GM19023 (cell line): ENCODE data around the gene RPS15.

ENCODE experiments used
- ATAC-seq: cut with Tn5 transposase; IDR thresholded peaks from one replicate; pipeline ENCODE4 v1.9.1; 2021; ENCODE audit warnings: mild to moderate bottlenecking, moderate library complexity; ENCODE audit not compliant: unreplicated experiment

Gene RPS15

GRCh38 chr19:1401889-1402217 is 36.3 kb upstream of the RPS15 start:
- no peak for ATAC-seq

- no peak for ATAC-seq
Observed at GRCh38 chr19:1402411-1403070, 35.7 kb upstream of the RPS15 start.

- ATAC-seq = peak; percentile 81
Observed at GRCh38 chr19:1406774-1407527, 31.2 kb upstream of the RPS15 start.

- peak; percentile 22 for ATAC-seq
Observed at GRCh38 chr19:1407528-1408299, 30.5 kb upstream of the RPS15 start, which contains the start of gene DAZAP1. Gene DAZAP1, plus strand, starts transcription at chr19:1407586. Its CDS starts 188 bp downstream, at chr19:1407774.

- peak; percentile 6 for ATAC-seq
Observed at GRCh38 chr19:1408300-1409203, 29.6 kb upstream of the RPS15 start.

- no peak for ATAC-seq
Observed at GRCh38 chr19:1409204-1410005, 28.8 kb upstream of the RPS15 start.

GRCh38 chr19:1410136-1410786 is 27.9 kb upstream of the RPS15 start:
- ATAC-seq = no peak

- ATAC-seq = no peak
Observed at GRCh38 chr19:1410789-1411188, 27.4 kb upstream of the RPS15 start.

GRCh38 chr19:1411255-1412191 is 26.7 kb upstream of the RPS15 start:
- ATAC-seq = no peak

GRCh38 chr19:1412323-1412923 is 25.8 kb upstream of the RPS15 start:
- no peak for ATAC-seq

- ATAC-seq = no peak
Observed at GRCh38 chr19:1412995-1413800, 25.0 kb upstream of the RPS15 start.

GRCh38 chr19:1416014-1416841 is 22.0 kb upstream of the RPS15 start:
- no peak for ATAC-seq

- no peak for ATAC-seq
Observed at GRCh38 chr19:1417145-1417544, 21.1 kb upstream of the RPS15 start.

- no peak for ATAC-seq
Observed at GRCh38 chr19:1417681-1418495, 20.3 kb upstream of the RPS15 start.

GRCh38 chr19:1418496-1418775 is 19.8 kb upstream of the RPS15 start:
- ATAC-seq = no peak
